Measurements from ENCODE around the gene ALG12. TPM values are rescaled to one million over a fixed set of nuclear protein-coding genes. Genes with fewer than 3 reads are reported as not detected.

The ALG12 gene
- total RNA-seq, 1 experiment from 2014 or later = 18.2 TPM

- no peaks in the 10 kb centered on the region for H3K9me3 Mint-ChIP-seq (ENCODE audit: unreplicated experiment)
- CTCF ChIA-PET = interaction anchor here (1.0 kb wide), 1 partner anchor 71 kb away, joined by 4 read pairs; no protein-coding TSS in a partner anchor
- H3K4me1 Mint-ChIP-seq (ENCODE audit: insufficient read depth, unreplicated experiment) = peaks cover 19% of the 10 kb centered on the region
Observed at GRCh38 chr22:49959782-49960158, 41.5 kb upstream of the ALG12 start.

GRCh38 chr22:49958931-49959781 lies 40.9 kb upstream of the ALG12 start:
- no peak overlapping the region for H3K27ac Mint-ChIP-seq (ENCODE audit: low read depth, unreplicated experiment)
- POLR2A ChIA-PET = interaction anchor here (1.2 to 6.1 kb wide), 9 partner anchors 7 to 68 kb away, joined by 3 to 73 read pairs (median 25); partner anchors contain the start of gene IL17REL
- CTCF ChIA-PET = interaction anchor here (1.0 kb wide), 1 partner anchor 71 kb away, joined by 4 read pairs; no protein-coding TSS in a partner anchor
- no TSS peak for BruUV-seq (replicated peaks)
- peak overlapping the region; percentile 90 for H3K4me3 Mint-ChIP-seq (ENCODE audit: unreplicated experiment)
- intact Hi-C loops (cut with micrococcal nuclease) = no loop called here
- no peaks in the 10 kb centered on the region for H3K9me3 Mint-ChIP-seq (ENCODE audit: unreplicated experiment)
- TF ChIP-seq CTCF (IDR thresholded peaks at IDR 0.05; ENCODE audit: unreplicated experiment) = no peak
- H3K27me3 Mint-ChIP-seq (ENCODE audit: insufficient read depth, unreplicated experiment) = no peaks in the 10 kb centered on the region
- DNase-seq (ENCODE audit: unreplicated experiment) = no peak
- peaks cover 19% of the 10 kb centered on the region for H3K4me1 Mint-ChIP-seq (ENCODE audit: insufficient read depth, unreplicated experiment)
- peaks cover 33% of the 10 kb centered on the region for H3K36me3 Mint-ChIP-seq (ENCODE audit: insufficient read depth, unreplicated experiment)

More at GRCh38 chr22:49959782-49960158, 41.5 kb upstream of the ALG12 start:
- no peaks in the 10 kb centered on the region for H3K27me3 Mint-ChIP-seq (ENCODE audit: insufficient read depth, unreplicated experiment)
- DNase-seq (ENCODE audit: unreplicated experiment) = peak; percentile 81
- BruUV-seq (replicated peaks) = TSS peak; percentile 88
- H3K4me3 Mint-ChIP-seq (ENCODE audit: unreplicated experiment) = peak overlapping the region; percentile 90
- peaks cover 39% of the 10 kb centered on the region for H3K36me3 Mint-ChIP-seq (ENCODE audit: insufficient read depth, unreplicated experiment)
- H3K27ac Mint-ChIP-seq (ENCODE audit: low read depth, unreplicated experiment) = no peak overlapping the region
- POLR2A ChIA-PET = interaction anchor here (1.1 to 6.1 kb wide), 11 partner anchors 8 to 70 kb away, joined by 3 to 73 read pairs (median 13); partner anchors contain the start of gene IL17REL
- intact Hi-C loops (cut with micrococcal nuclease) = loop anchor here (1.0 kb wide), 1 partner anchor 23 kb away; no protein-coding TSS in a partner anchor
- TF ChIP-seq CTCF (IDR thresholded peaks at IDR 0.05; ENCODE audit: unreplicated experiment) = no peak

DNA sequence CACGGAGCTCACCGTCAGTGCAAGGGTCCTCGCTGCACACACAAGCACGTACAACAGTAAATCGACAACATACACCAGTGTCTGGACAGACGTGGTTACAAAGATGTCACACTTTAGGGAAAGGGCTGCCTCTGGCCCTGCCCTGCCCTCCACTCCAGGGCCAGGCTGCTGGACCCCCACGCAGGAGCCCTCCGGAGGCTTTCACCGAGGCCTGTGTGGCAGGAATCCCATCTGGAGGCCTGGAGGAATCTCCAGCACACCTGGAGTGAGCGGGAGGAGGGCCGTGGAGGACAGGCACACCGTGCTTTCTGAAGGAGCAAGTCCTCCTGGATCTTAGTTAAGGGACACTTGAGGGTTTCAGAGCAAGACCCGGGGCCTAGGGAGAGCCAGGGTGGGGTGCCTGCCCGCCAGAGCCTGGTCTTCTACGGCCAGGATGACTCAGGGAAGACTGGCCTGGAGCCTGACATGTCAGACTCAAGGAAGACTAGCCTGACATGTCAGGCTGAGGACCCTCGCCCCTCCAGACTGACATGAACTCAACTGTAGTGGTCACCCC lies 40.2 kb upstream of the ALG12 start:
- Mint-ChIP-seq H3K4me1 (ENCODE audit: insufficient read depth, unreplicated experiment) (peaks cover 19% of the 10 kb centered on the region), H3K9me3 (ENCODE audit: unreplicated experiment) (no peaks in the 10 kb centered on the region), H3K4me3 (ENCODE audit: unreplicated experiment) (peak overlapping the region; percentile 90), H3K27me3 (ENCODE audit: insufficient read depth, unreplicated experiment) (no peaks in the 10 kb centered on the region), H3K27ac (ENCODE audit: low read depth, unreplicated experiment) (no peak overlapping the region), H3K36me3 (ENCODE audit: insufficient read depth, unreplicated experiment) (peaks cover 26% of the 10 kb centered on the region)
- CTCF ChIA-PET = no interaction called here
- TF ChIP-seq CTCF (IDR thresholded peaks at IDR 0.05; ENCODE audit: unreplicated experiment) = no peak
- POLR2A ChIA-PET = interaction anchor here (2.3 to 6.1 kb wide), 3 partner anchors 7 to 26 kb away, joined by 13 to 73 read pairs (median 65); no protein-coding TSS in a partner anchor
- DNase-seq (ENCODE audit: unreplicated experiment) = no peak
- no TSS peak for BruUV-seq (replicated peaks)
- intact Hi-C loops (cut with micrococcal nuclease) = no loop called here

DNA sequence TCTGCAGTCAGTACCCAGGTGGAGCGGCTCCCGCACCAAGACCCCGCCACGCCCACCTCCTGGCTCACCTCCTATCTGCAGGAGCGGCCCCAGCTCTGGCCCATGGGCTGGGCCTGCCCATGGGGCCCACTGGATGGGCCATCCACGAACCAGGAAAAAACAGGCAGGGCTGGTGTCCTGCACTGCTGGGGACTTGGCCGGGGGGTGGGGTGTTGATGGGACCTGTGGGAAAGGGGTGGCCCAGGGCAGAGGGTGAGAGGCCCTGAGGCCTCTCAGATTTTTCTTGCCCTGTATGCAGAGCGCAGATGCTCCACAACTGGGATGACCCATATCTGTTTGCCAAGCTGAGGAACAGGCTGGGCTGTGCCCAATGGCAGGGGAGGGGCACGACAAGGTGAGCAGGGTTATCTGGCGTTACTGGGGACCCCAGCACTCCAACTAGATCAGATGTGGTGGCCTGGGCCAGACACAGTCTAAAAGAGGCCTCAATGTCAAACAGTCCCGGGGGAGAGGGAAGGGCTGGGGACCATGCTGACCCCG lies 39.7 kb upstream of the ALG12 start:
- intact Hi-C loops (cut with micrococcal nuclease) = no loop called here
- Mint-ChIP-seq H3K27ac (ENCODE audit: low read depth, unreplicated experiment) (no peak overlapping the region), H3K4me1 (ENCODE audit: insufficient read depth, unreplicated experiment) (peaks cover 19% of the 10 kb centered on the region), H3K27me3 (ENCODE audit: insufficient read depth, unreplicated experiment) (no peaks in the 10 kb centered on the region), H3K9me3 (ENCODE audit: unreplicated experiment) (no peaks in the 10 kb centered on the region), H3K4me3 (ENCODE audit: unreplicated experiment) (no peak overlapping the region), H3K36me3 (ENCODE audit: insufficient read depth, unreplicated experiment) (peaks cover 20% of the 10 kb centered on the region)
- TF ChIP-seq CTCF (IDR thresholded peaks at IDR 0.05; ENCODE audit: unreplicated experiment) = no peak
- ChIA-PET CTCF (no interaction called here), POLR2A (interaction anchor here (1.2 kb wide), 1 partner anchor 73 kb away, joined by 3 read pairs; no protein-coding TSS in a partner anchor)
- no TSS peak for BruUV-seq (replicated peaks)
- DNase-seq (ENCODE audit: unreplicated experiment) = no peak

All from MCF 10A (cell line).